HepG2 (cell line): ENCODE results near the gene SCGB2A2. TPM values are rescaled to one million over a fixed set of nuclear protein-coding genes. Genes with fewer than 3 reads are reported as not detected.

Experiments
- ATAC-seq: fragments of 200-7000 bp; cut with Tn5 transposase; 3 replicates; pipeline ENCODE4 v1.9.1; 2020; ENCODE audit warnings: mild to moderate bottlenecking, moderate library complexity
- BruUV-seq: library from RNA; stranded (reverse); fragments of 400-500 nt; replicated peaks from 2 replicates; lab custom pipeline; 2021; lab: Mats Ljungman, UMichigan
- CTCF ChIA-PET: fragments of 300-600 bp; formaldehyde crosslinking; extraction: SDS; loops from one replicate; lab custom pipeline; 2021; ENCODE audit warnings: low total read pairs, inconsistent platforms, low intra/inter-chr PET ratio; lab: Yijun Ruan, JAX
- POLR2A ChIA-PET: fragments of 350-600 bp; sonication (Branson Sonifier 250); formaldehyde crosslinking; loops from one replicate; lab custom pipeline; 2020; ENCODE audit warnings: antibody characterized with exemption, inconsistent platforms; lab: Yijun Ruan, JAX
- DNase-seq: peaks from one replicate; pipeline ENCODE4 v3.0.0-alpha.2; 2015; ENCODE audit warnings: low spot score
- FAIRE-seq: peaks from 3 replicates; lab custom pipeline; 2011; peaks lifted over from hg19 to GRCh38; lab: Jason Lieb, UNC
- H2AFZ ChIP-seq: one replicate; pipeline ENCODE4 v1.6.1; 2011; ENCODE audit warnings: low read length, inconsistent platforms
- H3K27ac ChIP-seq: fragments of 300-600 bp; 3 replicates; pipeline ENCODE4 v1.8.0; 2011; ENCODE audit warnings: mixed run types, mild to moderate bottlenecking, mixed read lengths, low read length, inconsistent platforms; ENCODE audit not compliant: insufficient read depth; ENCODE audit errors: extremely low read length
- H3K27me3 ChIP-seq, 2 experiments: fragments of 200-600 bp in 1 of 2; 2 replicates in 1 of 2; 3 replicates in 1 of 2; pipeline versions ENCODE4 v1.6.0 to v1.8.0; 2011; ENCODE audit warnings: low read length in 2 of 2, mild to moderate bottlenecking in 2 of 2, moderate library complexity in 2 of 2, inconsistent platforms in 1 of 2; ENCODE audit not compliant: insufficient read depth in 2 of 2, control insufficient read depth in 1 of 2
- H3K36me3 ChIP-seq, 2 experiments: fragments of 200-600 bp in 1 of 2; replicated peaks in 1 of 2; 2 replicates in 1 of 2; 3 replicates in 1 of 2; pipeline versions ENCODE4 v1.5.1 to v1.8.0; 2011; ENCODE audit warnings: low read length in 2 of 2, inconsistent platforms in 1 of 2; ENCODE audit not compliant: insufficient read depth in 2 of 2, control insufficient read depth in 1 of 2
- H3K4me1 ChIP-seq: 2 replicates; pipeline ENCODE4 v1.5.1; 2012; ENCODE audit warnings: low read length, inconsistent platforms; ENCODE audit not compliant: insufficient read depth
- H3K4me2 ChIP-seq: 2 replicates; pipeline ENCODE4 v1.6.0; 2011; ENCODE audit warnings: low read depth, low read length, inconsistent platforms
- H3K4me3 ChIP-seq, 3 experiments: fragments of 200-600 bp in 1 of 3; sonication (generic), shearing (Covaris generic) in 1 of 3; replicated peaks in 1 of 3; 2 replicates each; pipeline ENCODE4 v1.5.1; 2011 to 2016; ENCODE audit warnings: low read length in 3 of 3, inconsistent platforms in 2 of 3, low read depth in 2 of 3, mild to moderate bottlenecking in 2 of 3, control low read depth in 1 of 3, mixed read lengths in 1 of 3; ENCODE audit not compliant: insufficient read depth in 1 of 3
- H3K79me2 ChIP-seq: one replicate; pipeline ENCODE4 v1.6.1; 2011; ENCODE audit warnings: low read length, inconsistent platforms; ENCODE audit not compliant: insufficient read depth
- H3K9ac ChIP-seq: 2 replicates; pipeline ENCODE4 v1.6.0; 2011; ENCODE audit warnings: mild to moderate bottlenecking, low read depth, low read length, inconsistent platforms; ENCODE audit not compliant: insufficient read depth
- H3K9me3 ChIP-seq: 2 replicates; pipeline ENCODE4 v1.5.1; 2012; ENCODE audit warnings: mild to moderate bottlenecking, low read length
- H4K20me1 ChIP-seq: 2 replicates; pipeline ENCODE4 v1.6.0; 2011; ENCODE audit warnings: inconsistent platforms, mild to moderate bottlenecking, low read length, moderate library complexity; ENCODE audit not compliant: insufficient read depth
- ELF4 ChIP-seq: sonication (generic); formaldehyde crosslinking; IDR thresholded peaks from 2 replicates; pipeline ENCODE4 v1.5.0; 2020; ENCODE audit warnings: missing genetic modification reagents, mild to moderate bottlenecking, moderate library complexity, borderline replicate concordance
- ERF ChIP-seq: IDR thresholded peaks from 2 replicates; pipeline ENCODE4 v1.6.1; 2018; ENCODE audit warnings: missing biosample characterization, missing genetic modification reagents
- HNRNPUL1 ChIP-seq: fragments of 200-400 bp; formaldehyde crosslinking; IDR thresholded peaks from 2 replicates; pipeline ENCODE4 v1.6.1; 2017; ENCODE audit warnings: low read depth, mild to moderate bottlenecking, low read length, moderate library complexity
- HOMEZ ChIP-seq: IDR thresholded peaks from 2 replicates; pipeline ENCODE4 v1.6.1; 2016; ENCODE audit warnings: low read depth
- HOXA7 ChIP-seq: sonication (generic); formaldehyde crosslinking; IDR thresholded peaks from 2 replicates; pipeline ENCODE4 v1.8.1; 2022; ENCODE audit warnings: mild to moderate bottlenecking, missing genetic modification reagents, moderate library complexity
- MYC ChIP-seq: sonication (generic); formaldehyde crosslinking; IDR thresholded peaks from 2 replicates; pipeline ENCODE4 v1.9.0; 2021; ENCODE audit warnings: missing genetic modification reagents, borderline replicate concordance
- PLSCR1 ChIP-seq: sonication (generic); formaldehyde crosslinking; IDR thresholded peaks from 2 replicates; pipeline ENCODE4 v1.5.0; 2020; ENCODE audit warnings: missing genetic modification reagents, mild to moderate bottlenecking, borderline replicate concordance
- REST ChIP-seq, 2 experiments: IDR thresholded peaks; 2 replicates each; pipeline ENCODE4 v1.6.1; 2011 to 2012; ENCODE audit warnings: low read length in 2 of 2, borderline replicate concordance in 1 of 2, low read depth in 1 of 2, mild to moderate bottlenecking in 1 of 2, moderate library complexity in 1 of 2
- SAP130 ChIP-seq: IDR thresholded peaks from 2 replicates; pipeline ENCODE4 v1.6.1; 2016; ENCODE audit warnings: low read depth
- ZBTB49 ChIP-seq: sonication (generic); formaldehyde crosslinking; IDR thresholded peaks from 2 replicates; pipeline ENCODE4 v1.4.0; 2020; ENCODE audit warnings: missing genetic modification reagents, borderline replicate concordance
- ZNF451 ChIP-seq: sonication (generic); formaldehyde crosslinking; IDR thresholded peaks from 2 replicates; pipeline ENCODE4 v1.5.0; 2020; ENCODE audit warnings: mild to moderate bottlenecking, missing genetic modification reagents
- ZNF878 ChIP-seq: sonication (generic); formaldehyde crosslinking; IDR thresholded peaks from 2 replicates; pipeline ENCODE4 v1.8.1; 2023; ENCODE audit warnings: mild to moderate bottlenecking, missing genetic modification reagents, moderate library complexity
- WGBS: methylation state at CpG from one replicate; pipeline ENCODE4 v1.1.6; 2017; ENCODE audit warnings: low lambda C conversion rate; 5-methylcytosine and 5-hydroxymethylcytosine counted together
- in situ Hi-C: cut with HindIII; loops from 2 replicates; pipeline ENCODE4 v1.10.0; 2017; ENCODE audit warnings: low pct_unique_long_range_greater_than_20kb; ENCODE audit not compliant: extremely low pct_ligation_motif_present
- intact Hi-C: fragments of 100-400 bp; cut with micrococcal nuclease; formaldehyde crosslinking; loops from one replicate; pipeline ENCODE4 v1.10.0; 2022; ENCODE audit not compliant: unreplicated experiment
- polyA plus RNA-seq, 8 experiments: library from polyadenylated mRNA; depleted of rRNA in 3 of 8; stranded (reverse) in 7 of 8; unstranded in 1 of 8; fragments of >200 nt; fragmentation: Illumina TruSeq in 4 of 8; extraction: Trizol in 4 of 8; gene quantifications; 2 replicates each; pipeline versions ENCODE4 v1.2.1 to v1.2.3, GENCODE V29; 2011 to 2016; ENCODE audit warnings: low read depth in 4 of 8, missing spikeins in 1 of 8, mixed read lengths in 1 of 8; ENCODE audit not compliant: insufficient read depth in 1 of 8
- total RNA-seq, 5 experiments: library from RNA; depleted of rRNA; stranded (reverse); fragments of >200 nt; fragmentation: Illumina TruSeq; extraction: Trizol; gene quantifications; 2 replicates each; pipeline ENCODE4 v1.2.3, GENCODE V29; 2016; ENCODE audit warnings: low read depth in 1 of 5

Gene SCGB2A2
- total and polyA plus RNA-seq, 2 of the 13 experiments (the other 11 are each of a cell fraction or from before 2014, with no cell fraction given): 0.12 TPM; not detected in 1

- TF ChIP-seq ZBTB49 (CRISPR knock-in tag) (no peak), SAP130 (no peak), HOXA7 (CRISPR knock-in tag) (no peak), HNRNPUL1 (no peak)
These were observed 27.9 kb upstream of the SCGB2A2 start, which contains the start of gene SCGB1D2 (continued) for GRCh38 chr11:62242021-62242420.

GRCh38 chr11:62245271-62245753, 24.6 kb upstream of the SCGB2A2 start:
- peaks cover 0 to 6% of the 10 kb centered on the region in 2 experiments; a peak in 1 of 5 replicates for H3K27me3 ChIP-seq
- BruUV-seq: no TSS peak
- WGBS: 19% methylated on average over 5 of the region's 6 CpGs
- no peak overlapping the region for H3K9ac ChIP-seq
- no peak overlapping the region for H3K4me2 ChIP-seq
- H3K4me1 ChIP-seq: peaks cover 14% of the 10 kb centered on the region; the same call in 1 of the 2 replicates
- no peak overlapping the region for H3K27ac ChIP-seq
- in situ Hi-C loops: no loop called here
- intact Hi-C loops: loop anchor here (1.0 kb wide), 2 partner anchors 24 to 66 kb away; no protein-coding TSS in a partner anchor
- no peak overlapping the region for H3K4me3 ChIP-seq
- POLR2A ChIA-PET: interaction anchor here (0.7 kb wide), 1 partner anchor 15 kb away, joined by 4 read pairs; no protein-coding TSS in a partner anchor
- H3K9me3 ChIP-seq: peaks cover 3% of the 10 kb centered on the region; the same call in 1 of the 2 replicates
- H3K36me3 ChIP-seq: no peaks in the 10 kb centered on the region
- FAIRE-seq (no peak), DNase-seq (peak; percentile 50), ATAC-seq (peak; percentile 91)
- CTCF ChIA-PET: interaction anchor here (1.1 to 1.7 kb wide), 4 partner anchors 25 to 133 kb away, joined by 3 to 24 read pairs (median 9); partner anchors contain the start of gene SCGB2A2
- H4K20me1 ChIP-seq: no peaks in the 10 kb centered on the region
- H2AFZ ChIP-seq: no peak overlapping the region
- no peaks in the 10 kb centered on the region for H3K79me2 ChIP-seq
- peak; percentile 52; the same call in 1 of the 2 replicates for TF ChIP-seq ERF (CRISPR knock-in tag)
- TF ChIP-seq MYC: peak; percentile 7; the same call in 1 of the 2 replicates
- TF ChIP-seq ELF4 (CRISPR knock-in tag): no peak
- TF ChIP-seq HOMEZ (CRISPR knock-in tag): no peak
- TF ChIP-seq ZNF451 (CRISPR knock-in tag): 0 out of 2 replicates have a peak, but pooled peaks have one; percentile 49
- TF ChIP-seq PLSCR1 (CRISPR knock-in tag): no peak
- peak; percentile 66 to 93 for TF ChIP-seq REST (IDR thresholded peaks at IDR 0.05; ENCODE audit: borderline replicate concordance in 1 of 2, low read depth in 1 of 2, low read length in 2 of 2)
- peak; percentile 30; the same call in 1 of the 2 replicates for TF ChIP-seq ZNF878
